HG02678 (cell line): ENCODE measurements around the gene RNF227.
A peak's percentile ranks its signal among the peaks of the same experiment; 100 is the strongest.

Experiments used
- ATAC-seq: cut with Tn5 transposase; IDR thresholded peaks from one replicate; pipeline ENCODE4 v1.9.1; 2021; ENCODE audit warnings: mild to moderate bottlenecking, moderate library complexity; ENCODE audit not compliant: unreplicated experiment

RNF227 gene

GRCh38 chr17:7889166-7889955, 26.7 kb downstream of the RNF227 start:
- ATAC-seq = no peak

GRCh38 chr17:7888184-7888920, 27.7 kb downstream of the RNF227 start, which contains the start of gene CHD3:
Gene CHD3 (plus strand): TSS chr17:7888789. CDS start chr17:7889001, 212 bp downstream.
- no peak for ATAC-seq

- ATAC-seq = peak; percentile 49
Measured at GRCh38 chr17:7887482-7888183, 28.5 kb downstream of the RNF227 start.

- no peak for ATAC-seq
Measured at GRCh38 chr17:7887038-7887481, 29.0 kb downstream of the RNF227 start.

- ATAC-seq = no peak
Measured at GRCh38 chr17:7886227-7887037, 29.7 kb downstream of the RNF227 start.

GRCh38 chr17:7885367-7886226, 30.5 kb downstream of the RNF227 start:
- ATAC-seq = peak; percentile 25

GRCh38 chr17:7884581-7885366, 31.3 kb downstream of the RNF227 start:
- peak; percentile 13 for ATAC-seq

- no peak for ATAC-seq
Measured at GRCh38 chr17:7883781-7884386, 32.2 kb downstream of the RNF227 start.

- ATAC-seq = no peak
Measured at GRCh38 chr17:7882629-7883028, 33.5 kb downstream of the RNF227 start.

GRCh38 chr17:7882068-7882467, 34.0 kb downstream of the RNF227 start:
- ATAC-seq = no peak

- no peak for ATAC-seq
Measured at GRCh38 chr17:7881276-7882054, 34.6 kb downstream of the RNF227 start.

GRCh38 chr17:7880076-7880868, 35.8 kb downstream of the RNF227 start:
- ATAC-seq = peak; percentile 37

GRCh38 chr17:7878234-7878633, 37.9 kb downstream of the RNF227 start:
- ATAC-seq = no peak

GRCh38 chr17:7875804-7876370, 40.2 kb downstream of the RNF227 start:
- ATAC-seq = no peak

GRCh38 chr17:7873051-7873450, 43.0 kb downstream of the RNF227 start:
- no peak for ATAC-seq

- no peak for ATAC-seq
Measured at GRCh38 chr17:7867881-7868329, 48.2 kb downstream of the RNF227 start.
